ENCODE data around the gene TNNT2.

Gene TNNT2

GRCh38 chr1:201376107-201376463 lies 1.4 kb downstream of the TNNT2 start:
- no peak for DNase-seq

DNA sequence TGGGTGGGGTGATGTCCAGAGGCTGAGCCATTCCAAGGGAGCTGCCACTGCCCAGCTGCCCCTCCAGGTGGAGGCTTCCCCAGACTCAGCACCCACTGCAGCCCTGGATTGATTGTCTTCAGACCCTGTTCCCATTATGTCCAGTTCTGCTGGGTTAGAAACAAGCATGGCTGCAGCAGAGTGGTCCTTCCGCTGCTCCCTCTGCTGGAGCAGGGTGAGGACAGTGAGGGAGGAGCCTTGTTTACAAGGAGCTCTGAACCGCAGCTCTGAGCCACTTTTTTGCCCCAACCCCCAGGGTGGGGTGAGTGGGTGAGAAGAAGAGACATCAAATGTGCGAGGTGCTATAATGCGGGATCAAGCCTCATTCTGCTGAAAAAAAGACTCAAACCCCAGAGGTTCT lies 2.3 kb downstream of the TNNT2 start:
- DNase-seq = no peak

GRCh38 chr1:201374364-201374763 lies 3.1 kb downstream of the TNNT2 start:
- DNase-seq = no peak

GRCh38 chr1:201371792-201372191 lies 5.7 kb downstream of the TNNT2 start:
- no peak for DNase-seq

DNA sequence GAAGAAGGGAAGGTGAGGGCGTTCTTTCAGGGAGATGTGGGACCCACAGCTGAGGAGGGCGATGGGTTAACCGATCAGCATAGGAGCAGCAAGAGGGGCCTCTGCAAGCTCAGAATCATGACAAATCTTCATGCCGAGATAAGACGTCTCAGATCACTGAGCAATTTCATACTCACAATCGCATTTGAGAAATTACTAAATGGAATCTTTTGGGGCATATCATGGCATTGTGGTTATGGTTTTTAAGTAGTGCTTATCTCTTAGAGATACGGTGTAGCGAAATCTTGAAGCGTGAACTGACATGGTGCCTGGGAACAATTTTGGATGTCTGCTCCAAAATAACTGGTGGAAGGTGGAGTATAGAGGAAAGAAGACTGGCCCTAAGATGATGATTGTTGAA lies 6.2 kb downstream of the TNNT2 start:
- no peak for DNase-seq

DNA sequence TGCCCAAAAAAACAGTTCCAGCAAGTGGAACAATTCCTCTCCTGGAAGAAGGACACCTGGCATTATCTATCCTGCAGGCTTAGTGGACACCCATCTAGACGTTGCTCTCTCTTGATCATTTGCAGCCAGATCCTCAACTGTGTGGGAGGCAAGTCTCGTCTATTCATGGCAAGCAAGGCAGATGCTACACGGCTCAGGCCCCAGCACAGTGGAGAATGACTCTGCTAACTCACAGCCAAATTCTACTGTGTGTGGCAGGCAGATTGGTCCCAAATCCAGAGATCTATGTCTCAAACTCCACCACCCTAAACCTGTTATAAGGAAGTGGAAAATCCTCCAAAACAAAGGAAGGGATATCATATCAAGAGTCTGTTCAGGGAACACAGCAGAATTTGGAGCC lies 7.0 kb downstream of the TNNT2 start:
- no peak for DNase-seq

DNA sequence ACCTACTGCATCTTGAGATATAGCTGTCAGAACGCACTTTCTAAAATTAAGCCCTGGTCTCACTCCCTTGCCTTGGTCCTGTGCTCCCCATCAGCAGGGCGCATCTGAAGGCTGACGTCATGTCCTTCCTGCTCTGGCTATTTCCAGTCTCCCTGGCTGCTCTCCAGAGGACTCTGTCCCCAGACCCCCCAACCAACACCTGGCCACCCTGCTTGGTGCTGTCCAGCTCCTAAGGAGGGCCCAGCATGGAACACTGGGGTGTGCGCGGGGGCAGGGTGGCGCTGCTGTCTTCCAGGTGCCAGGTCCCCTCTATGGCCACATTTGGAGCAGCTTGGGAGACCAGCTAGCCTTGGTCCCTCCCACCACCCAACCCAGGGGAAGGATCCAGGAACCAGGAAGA lies 8.3 kb downstream of the TNNT2 start:
- no peak for DNase-seq

DNA sequence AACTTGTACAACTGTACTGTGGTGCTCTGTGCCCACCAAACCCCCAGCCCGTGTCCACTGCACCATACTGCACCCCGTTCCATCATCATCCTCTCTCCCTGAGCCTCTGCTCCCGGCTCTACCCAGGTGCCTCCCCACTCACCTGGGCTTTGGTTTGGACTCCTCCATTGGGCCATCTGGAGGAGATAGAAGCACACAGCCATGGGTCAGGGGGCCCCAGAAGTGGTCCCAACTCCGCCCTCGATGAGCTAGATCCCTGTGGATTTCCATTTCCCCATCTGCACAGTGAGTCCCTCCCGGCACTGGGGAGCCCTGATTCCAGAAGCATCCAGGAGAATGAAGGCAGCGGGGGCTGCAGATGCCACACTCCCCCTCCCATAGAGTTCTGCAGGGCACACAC lies 10.8 kb downstream of the TNNT2 start:
- no peak for DNase-seq

DNA sequence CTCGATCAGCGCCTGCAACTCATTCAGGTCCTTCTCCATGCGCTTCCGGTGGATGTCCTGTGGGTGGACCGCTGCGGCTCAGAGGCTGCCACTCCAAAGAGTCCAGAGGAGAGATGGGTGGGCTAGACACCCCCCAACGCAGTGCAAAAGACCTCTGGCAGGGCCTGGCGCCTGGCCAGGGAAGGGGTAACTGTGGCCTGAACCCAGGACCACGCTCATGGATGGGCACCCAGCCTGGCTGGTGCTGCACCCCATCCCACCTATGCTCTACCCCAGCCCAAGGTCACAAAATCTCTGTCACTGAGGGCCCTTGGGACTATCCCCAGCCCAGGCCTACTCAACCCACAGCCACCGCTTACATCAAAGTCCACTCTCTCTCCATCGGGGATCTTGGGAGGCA lies 12.2 kb downstream of the TNNT2 start:
- DNase-seq = no peak

GRCh38 chr1:201364808-201365105 lies 12.7 kb downstream of the TNNT2 start:
- DNase-seq = no peak

- DNase-seq = no peak
These were observed 14.0 kb downstream of the TNNT2 start for GRCh38 chr1:201363467-201363866.

DNA sequence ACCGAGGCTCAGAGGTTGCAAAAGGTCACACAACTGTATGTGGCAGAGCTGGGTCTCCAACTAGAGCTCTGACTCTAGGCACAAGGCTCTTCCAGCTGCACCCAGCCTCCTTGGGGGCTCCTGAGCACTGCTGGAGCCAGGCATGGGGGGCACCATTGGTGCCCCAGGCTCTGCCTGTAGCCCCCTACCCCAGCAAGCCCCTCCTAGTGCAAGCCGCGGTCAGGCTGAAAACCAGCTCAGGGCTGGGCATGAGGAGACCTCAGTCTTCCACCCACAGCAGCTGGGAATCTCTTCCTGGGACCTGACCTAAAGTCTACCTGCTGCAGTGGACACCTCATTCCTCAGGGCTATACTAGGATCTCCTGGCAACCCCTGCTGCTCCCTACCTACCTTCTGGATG lies 14.6 kb downstream of the TNNT2 start:
- no peak for DNase-seq

GRCh38 chr1:201361652-201362504 lies 15.6 kb downstream of the TNNT2 start:
- no peak for DNase-seq

DNA sequence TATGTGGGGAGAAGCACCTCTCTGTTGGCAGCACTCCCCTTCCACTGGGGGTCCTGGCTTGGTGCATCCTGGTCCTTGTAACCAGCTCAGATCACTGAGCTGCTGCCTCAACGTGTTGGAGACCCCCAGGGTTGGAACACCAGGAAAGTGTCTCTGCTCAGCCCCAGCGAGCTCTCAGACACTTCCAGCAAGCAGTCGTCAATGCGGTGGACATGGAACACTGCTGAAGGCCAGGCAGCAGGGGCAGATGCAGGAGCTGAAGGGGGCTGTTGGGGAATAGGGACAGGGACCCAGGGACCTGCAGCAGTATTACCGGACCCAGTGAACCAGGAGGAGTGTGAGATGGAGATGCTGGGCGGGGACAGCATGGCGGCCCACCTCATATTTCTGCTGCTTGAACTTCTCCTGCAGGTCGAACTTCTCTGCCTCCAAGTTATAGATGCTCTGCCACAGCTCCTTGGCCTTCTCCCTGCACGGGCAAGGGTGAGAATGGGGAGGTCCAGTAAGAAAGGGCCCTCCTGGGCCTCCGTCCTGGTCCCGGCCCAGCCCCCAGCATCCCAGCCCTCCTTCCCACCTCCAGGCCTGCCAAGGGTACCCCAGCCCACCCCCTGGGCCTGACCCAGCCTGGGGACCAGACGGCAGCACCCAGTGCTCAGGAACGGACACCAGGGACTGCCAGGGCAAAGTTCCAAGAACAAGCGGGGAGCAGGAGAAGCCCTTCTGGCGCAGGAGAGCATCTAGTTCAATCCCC lies 16.4 kb downstream of the TNNT2 start:
- no peak for DNase-seq

- no peak for DNase-seq
These were observed 17.0 kb downstream of the TNNT2 start for GRCh38 chr1:201360486-201360885.

DNA sequence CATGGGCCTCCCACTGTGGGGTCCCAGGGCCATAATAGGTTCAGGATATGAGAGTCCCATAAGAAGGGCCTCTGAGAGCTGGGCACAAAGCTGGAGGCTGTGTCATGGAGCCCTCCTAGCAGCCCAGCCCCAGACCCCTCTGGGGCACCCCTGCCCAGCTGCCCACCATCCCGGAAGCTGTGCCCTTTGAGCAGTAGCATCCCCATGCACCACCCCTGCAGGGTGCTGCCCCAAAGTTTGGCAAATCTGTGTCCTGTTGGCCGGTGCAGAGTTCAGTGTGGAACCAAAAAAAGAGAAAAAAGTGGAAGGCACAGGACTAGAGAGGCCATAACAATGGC lies 17.6 kb downstream of the TNNT2 start:
- no peak for DNase-seq

DNA sequence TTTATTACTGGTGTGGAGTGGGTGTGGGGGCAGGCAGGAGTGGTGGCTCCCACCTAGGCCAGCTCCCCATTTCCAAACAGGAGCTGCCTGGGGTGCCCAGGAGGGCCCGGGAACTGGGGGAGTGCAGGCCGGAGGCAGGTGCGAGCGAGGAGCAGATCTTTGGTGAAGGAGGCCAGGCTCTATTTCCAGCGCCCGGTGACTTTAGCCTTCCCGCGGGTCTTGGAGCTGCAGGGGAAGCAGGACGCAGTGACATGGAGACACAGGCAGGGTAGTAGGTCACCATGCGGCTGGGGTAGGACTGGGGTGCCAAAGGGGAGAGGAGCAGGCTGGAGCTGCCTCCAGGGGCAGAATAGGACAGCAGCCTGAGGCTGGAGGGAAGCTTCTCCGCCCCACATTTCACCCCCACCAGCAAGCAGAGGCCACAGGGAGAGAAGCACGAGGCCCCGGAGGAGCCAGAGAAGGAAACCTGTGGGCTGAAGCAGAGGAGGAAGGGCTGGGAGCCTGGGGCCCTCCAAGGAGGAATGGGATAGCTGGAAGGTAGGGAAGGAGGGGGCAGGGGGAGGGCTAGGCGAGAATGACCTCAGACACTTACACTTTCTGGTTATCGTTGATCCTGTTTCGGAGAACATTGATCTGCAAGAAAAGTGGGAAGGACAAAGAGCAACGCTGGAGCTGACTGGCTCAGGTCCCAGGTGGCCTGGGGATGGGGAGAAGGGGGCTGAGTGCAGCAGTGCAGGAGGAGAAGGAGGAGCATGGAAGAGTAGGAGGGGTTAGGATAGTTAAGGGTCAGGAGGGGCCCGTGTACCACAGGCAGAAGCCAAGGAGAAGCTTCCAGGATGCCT lies 18.2 kb downstream of the TNNT2 start:
- DNase-seq = no peak

DNA sequence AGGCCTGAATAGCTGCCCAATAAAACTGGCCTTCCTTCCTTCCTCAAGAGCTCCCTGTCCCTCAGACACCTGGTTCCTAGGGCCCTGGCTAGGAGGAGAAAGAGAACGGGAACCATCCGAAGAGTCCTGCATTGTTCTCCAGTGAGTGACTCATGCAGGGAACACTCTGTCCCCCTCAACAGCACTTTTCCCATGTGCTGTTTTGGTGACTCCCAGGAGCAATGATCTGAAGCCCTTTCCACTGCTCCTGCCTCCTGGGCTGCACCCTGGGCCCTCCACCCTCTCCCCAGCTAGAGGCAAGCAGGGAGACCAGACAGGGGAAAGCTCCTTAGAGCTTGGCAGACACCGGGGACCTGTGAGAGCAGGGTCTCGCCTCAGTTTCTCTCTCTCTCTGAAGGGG lies 18.9 kb downstream of the TNNT2 start:
- no peak for DNase-seq

GRCh38 chr1:201357636-201358348 lies 19.7 kb downstream of the TNNT2 start:
- DNase-seq = no peak

DNA sequence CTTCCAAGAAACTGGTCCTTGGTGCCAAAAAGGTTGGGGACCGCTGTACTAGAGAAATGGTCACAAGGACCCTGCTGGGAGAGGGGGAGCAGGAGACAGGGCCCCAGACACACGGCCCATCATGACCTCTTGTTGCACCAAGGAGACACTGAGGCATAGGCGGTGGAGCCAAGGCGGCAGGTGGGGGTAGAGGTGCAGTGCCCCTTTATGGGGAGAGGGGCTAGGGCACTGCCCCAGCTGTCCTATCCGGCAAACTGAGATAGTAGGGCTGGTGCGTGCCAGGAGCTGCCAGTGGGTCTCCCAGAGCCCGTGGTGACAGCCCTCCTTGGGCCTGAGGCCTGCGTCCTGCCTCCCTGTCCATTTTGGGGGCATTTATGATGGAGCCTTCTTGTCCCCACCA lies 20.3 kb downstream of the TNNT2 start:
- no peak for DNase-seq

DNA sequence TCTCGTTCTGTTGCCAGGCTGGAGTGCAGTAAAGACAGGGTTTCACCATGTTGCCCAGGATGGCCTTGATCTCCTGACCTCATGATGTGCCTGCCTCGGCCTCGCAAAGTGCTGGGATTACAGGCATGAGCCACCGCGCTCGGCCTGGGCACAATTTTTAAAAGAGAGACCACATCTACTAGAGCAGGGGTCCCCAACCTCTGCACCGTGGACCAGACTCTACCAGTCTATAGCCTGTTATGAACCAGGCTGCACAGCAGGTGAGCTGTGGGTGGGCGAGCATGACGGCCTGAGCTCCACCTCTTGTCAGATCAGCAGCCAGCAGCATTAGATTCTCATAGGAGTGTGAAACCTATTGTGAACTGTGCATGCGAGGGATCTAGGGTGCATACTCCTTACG lies 20.8 kb downstream of the TNNT2 start:
- DNase-seq = no peak

GRCh38 chr1:201356236-201356635 lies 21.2 kb downstream of the TNNT2 start:
- DNase-seq = no peak

DNA sequence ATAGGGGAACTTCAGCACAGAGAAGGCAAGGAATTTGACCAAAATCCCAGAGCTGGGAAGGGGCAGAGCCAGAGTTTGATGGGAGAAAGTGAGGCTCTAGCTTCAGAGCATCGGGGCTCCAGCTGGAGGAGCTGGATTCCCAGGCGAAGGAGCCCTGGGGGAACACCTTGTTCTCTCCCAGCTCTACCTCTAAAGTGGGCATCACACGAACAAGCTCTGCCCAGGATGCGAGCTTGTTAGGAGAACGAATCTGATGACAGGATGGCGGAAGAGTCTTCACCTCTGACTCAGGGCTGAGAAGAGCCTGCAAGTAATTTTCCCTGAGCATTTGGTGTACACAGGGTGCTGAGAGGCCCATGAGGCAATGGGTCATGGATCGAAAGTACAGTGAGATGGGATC lies 22.0 kb downstream of the TNNT2 start:
- no peak for DNase-seq
